Measurements from ENCODE around the gene EFCAB12. TPM values are rescaled to one million over a fixed set of nuclear protein-coding genes. Genes with fewer than 3 reads are reported as not detected.

EFCAB12 gene
- total and polyA plus RNA-seq, 2 of the 4 experiments (the other 2 are of a cell fraction) = under 0.01 to 0.17 TPM

- in situ Hi-C loops (cut with MboI; ENCODE audit: low sequenced_read_pairs) (no loop called here), dilution Hi-C loops (cut with HindIII; ENCODE audit: low sequenced_read_pairs, unreplicated experiment) (no loop called here)
- no TSS peak for BruUV-seq (replicated peaks)
These were observed 18.9 kb downstream of the EFCAB12 start for GRCh38 chr3:129409541-129409940.

More at GRCh38 chr3:129409541-129409940, 18.9 kb downstream of the EFCAB12 start:
- Histone ChIP-seq H2BK15ac (ENCODE audit: low read depth, low read length) (peak overlapping the region; percentile 70; the same call in 1 of the 3 replicates), H4K5ac (ENCODE audit: low read depth, low read length) (no peak overlapping the region), H4K8ac (ENCODE audit: low read depth in 2 of 2, low read length in 2 of 2) (peak overlapping the region in 1 of 2 experiments; percentile 41; a peak in 1 of 4 replicates), H3K14ac (replicated peaks; ENCODE audit: low read depth, low read length) (no peak overlapping the region), H3K9me1 (ENCODE audit: insufficient read depth, low read length) (peaks cover 16% of the 10 kb centered on the region), H3K27ac (ENCODE audit: insufficient read depth, low read length) (peak overlapping the region; percentile 51; the same call in 1 of the 2 replicates), H4K91ac (ENCODE audit: insufficient read depth, low read depth, low read length) (peak overlapping the region; percentile 1; the same call in 1 of the 2 replicates), H3K23ac (ENCODE audit: low read depth, low read length) (no peak overlapping the region), H2AFZ (replicated peaks; ENCODE audit: low read length, poor library complexity) (no peak overlapping the region), H3K4me2 (ENCODE audit: low read depth, low read length) (no peak overlapping the region), H3K4ac (ENCODE audit: low read depth, low read length) (no peak overlapping the region), H3K36me3 (ENCODE audit: control insufficient read depth, insufficient read depth, low read length) (no peaks in the 10 kb centered on the region), H2BK120ac (ENCODE audit: low read depth, low read length) (peak overlapping the region; percentile 20; the same call in 1 of the 2 replicates), H3K56ac (ENCODE audit: extremely low read depth, insufficient read depth, low read length) (no peak overlapping the region), H2AK5ac (ENCODE audit: low read depth, low read length) (peak overlapping the region; percentile 27; the same call in 1 of the 2 replicates), H2BK5ac (ENCODE audit: low read depth, low read length, poor library complexity, severe bottlenecking) (no peak overlapping the region), H3K9ac (ENCODE audit: low read depth, low read length) (no peak overlapping the region), H3K9me3 (ENCODE audit: control insufficient read depth, insufficient read depth, low read length) (no peaks in the 10 kb centered on the region), H3K79me1 (ENCODE audit: low read depth in 1 of 2, low read length in 2 of 2) (0 out of 4 replicates have a peak, but pooled peaks cover 0 to 3% of the 10 kb centered on the region in 2 experiments), H3K18ac (ENCODE audit: low read depth, low read length) (no peak overlapping the region), H2AK9ac (replicated peaks; ENCODE audit: low read depth, low read length, poor library complexity) (no peak overlapping the region), H3K27me3 (ENCODE audit: control insufficient read depth, insufficient read depth, low read length) (no peaks in the 10 kb centered on the region), H3K4me1 (ENCODE audit: control insufficient read depth, insufficient read depth, low read length) (peaks cover 20% of the 10 kb centered on the region), H2BK20ac (ENCODE audit: low read depth, low read length) (peak overlapping the region; percentile 11; the same call in 1 of the 2 replicates), H3K4me3 (ENCODE audit: insufficient read depth, low read depth, low read length) (no peak overlapping the region), H4K20me1 (ENCODE audit: insufficient read depth, low read length) (peaks cover 11% of the 10 kb centered on the region)
- no CpG with 5 or more reads among the region's 2 CpGs for WGBS, 2 experiments (ENCODE audit: extremely low coverage in 2 of 2, insufficient read length in 1 of 2)
- ChIA-PET POLR2A (ENCODE audit: unreplicated experiment) (no interaction called here), CTCF (interaction anchor here (0.5 to 1.2 kb wide), 4 partner anchors 26 to 314 kb away, joined by 3 to 5 read pairs (median 4); no protein-coding TSS in a partner anchor)
- TF ChIP-seq CEBPB (IDR thresholded peaks at IDR 0.05; ENCODE audit: low read depth, low read length) (peak; percentile 93), NFE2L2 (IDR thresholded peaks at IDR 0.05; ENCODE audit: low read depth, low read length) (no peak)
- intact Hi-C loops (cut with micrococcal nuclease) = no loop called here
- ATAC-seq (ENCODE audit: low read depth) = 0 out of 2 replicates have a peak, but pooled peaks have one; percentile 10
- peak; percentile 82 for DNase-seq
